GM12878 (cell line): ENCODE measurements around the gene LSP1. TPM values are rescaled to one million over a fixed set of nuclear protein-coding genes. Genes with fewer than 3 reads are reported as not detected.

ENCODE experiments used
- ATAC-seq: fragments of 200-7000 bp; cut with Tn5 transposase; 3 replicates; pipeline ENCODE4 v1.9.1; 2020; ENCODE audit warnings: mild to moderate bottlenecking, moderate library complexity
- BruUV-seq: library from RNA; stranded (reverse); fragments of 400-500 nt; replicated peaks from 2 replicates; lab custom pipeline; 2021; lab: Mats Ljungman, UMichigan
- CTCF ChIA-PET: fragments of 300-600 bp; sonication (Branson Sonifier 250); formaldehyde crosslinking; extraction: SDS; loops from one replicate; lab custom pipeline; 2021; ENCODE audit warnings: inconsistent platforms; lab: Yijun Ruan, JAX
- POLR2A ChIA-PET: fragments of 350-600 bp; formaldehyde crosslinking; extraction: SDS; loops from one replicate; lab custom pipeline; 2021; ENCODE audit warnings: inconsistent platforms; lab: Charles Lee
- RAD21 ChIA-PET: fragments of 300-600 bp; sonication (Branson Sonifier 250); formaldehyde crosslinking; loops from one replicate; lab custom pipeline; 2023; ENCODE audit warnings: antibody characterized with exemption; ENCODE audit not compliant: unreplicated experiment; lab: Charles Lee
- SMC1A ChIA-PET: fragments of 300-600 bp; sonication (Branson Sonifier 250); formaldehyde crosslinking; loops from one replicate; lab custom pipeline; 2023; ENCODE audit not compliant: unreplicated experiment, uncharacterized antibody; lab: Charles Lee
- DNase-seq: peaks from one replicate; pipeline ENCODE4 v3.0.0-alpha.2; 2011; ENCODE audit warnings: low read depth, low spot score
- FAIRE-seq: peaks from 3 replicates; lab custom pipeline; 2011; peaks lifted over from hg19 to GRCh38; lab: Jason Lieb, UNC
- H2AFZ ChIP-seq: 2 replicates; pipeline ENCODE4 v1.6.0; 2011; ENCODE audit warnings: low read depth, low read length, control low read depth; ENCODE audit not compliant: control insufficient read depth
- H3K27ac ChIP-seq: 2 replicates; pipeline ENCODE4 v1.5.1; 2011; ENCODE audit warnings: control low read depth; ENCODE audit not compliant: control insufficient read depth, insufficient read depth
- H3K27me3 ChIP-seq, 2 experiments: replicated peaks in 1 of 2; 2 replicates each; pipeline versions ENCODE4 v1.6.0 to v1.6.1; 2011; ENCODE audit warnings: low read length in 1 of 2; ENCODE audit not compliant: control insufficient read depth in 2 of 2, insufficient read depth in 2 of 2
- H3K36me3 ChIP-seq, 2 experiments: 2 replicates each; pipeline ENCODE4 v1.5.1; 2011; ENCODE audit warnings: low read length in 1 of 2; ENCODE audit not compliant: control insufficient read depth in 2 of 2, insufficient read depth in 2 of 2
- H3K4me1 ChIP-seq: 2 replicates; pipeline ENCODE4 v1.6.1; 2011; ENCODE audit warnings: mild to moderate bottlenecking, low read length, moderate library complexity, mixed read lengths; ENCODE audit not compliant: control insufficient read depth, insufficient read depth
- H3K4me2 ChIP-seq: 2 replicates; pipeline ENCODE4 v1.6.0; 2011; ENCODE audit warnings: control low read depth; ENCODE audit not compliant: control insufficient read depth, insufficient read depth
- H3K4me3 ChIP-seq: fragments of 200-600 bp; sonication (generic); 2 replicates; pipeline ENCODE4 v1.5.1; 2016
- H3K79me2 ChIP-seq: 2 replicates; pipeline ENCODE4 v1.6.0; 2011; ENCODE audit warnings: low read length; ENCODE audit not compliant: control insufficient read depth, insufficient read depth
- H3K9ac ChIP-seq: 2 replicates; pipeline ENCODE4 v1.8.0; 2011; ENCODE audit warnings: low read length, control low read depth, mixed read lengths; ENCODE audit not compliant: control insufficient read depth, insufficient read depth
- H3K9me3 ChIP-seq: replicated peaks from 3 replicates; pipeline ENCODE4 v1.5.1; 2011; ENCODE audit warnings: mild to moderate bottlenecking, low read length; ENCODE audit not compliant: control insufficient read depth, insufficient read depth
- H4K20me1 ChIP-seq: 2 replicates; pipeline ENCODE4 v1.6.0; 2011; ENCODE audit not compliant: control insufficient read depth, insufficient read depth
- ASH2L ChIP-seq: fragments of 300-600, 200-600 bp; sonication (generic); IDR thresholded peaks from 2 replicates; pipeline ENCODE4 v1.6.1; 2017; ENCODE audit warnings: low read depth, mild to moderate bottlenecking, borderline replicate concordance
- BCL11A ChIP-seq: IDR thresholded peaks from 2 replicates; pipeline ENCODE4 v1.6.1; 2011; ENCODE audit warnings: low read depth, low read length
- BHLHE40 ChIP-seq, 2 experiments: fragments of 450-650 bp in 1 of 2; IDR thresholded peaks; 2 replicates each; pipeline ENCODE4 v1.6.1; 2011 to 2017; ENCODE audit warnings: low read depth in 2 of 2, borderline replicate concordance in 1 of 2, improper control_type of control experiment in 1 of 2, low read length in 1 of 2, mild to moderate bottlenecking in 1 of 2
- DPF2 ChIP-seq: fragments of 450-650 bp; IDR thresholded peaks from 2 replicates; pipeline ENCODE4 v1.6.1; 2017; ENCODE audit warnings: mild to moderate bottlenecking
- GABPA ChIP-seq: IDR thresholded peaks from 2 replicates; pipeline ENCODE4 v1.6.1; 2014; ENCODE audit warnings: antibody characterized with exemption, low read depth, mild to moderate bottlenecking, inconsistent platforms
- IKZF2 ChIP-seq, 2 experiments: fragments of 450-650 bp; IDR thresholded peaks; 2 replicates each; pipeline ENCODE4 v1.6.1; 2017; ENCODE audit warnings: mild to moderate bottlenecking in 2 of 2, moderate library complexity in 2 of 2
- NBN ChIP-seq: fragments of 450-650 bp; IDR thresholded peaks from 2 replicates; pipeline ENCODE4 v1.6.1; 2016
- NR2C2 ChIP-seq: IDR thresholded peaks from 2 replicates; pipeline ENCODE4 v1.6.1; 2011; ENCODE audit warnings: borderline replicate concordance, low read depth; ENCODE audit not compliant: control insufficient read depth, insufficient read length
- NRF1 ChIP-seq: conservative IDR thresholded peaks from 2 replicates; pipeline ENCODE4 v1.6.1; 2011; ENCODE audit warnings: mild to moderate bottlenecking, low read depth, low read length, improper control_type of control experiment
- SIX5 ChIP-seq: IDR thresholded peaks from 2 replicates; pipeline ENCODE4 v1.6.1; 2011; ENCODE audit warnings: mild to moderate bottlenecking, low read depth, low read length, moderate library complexity; ENCODE audit not compliant: severe bottlenecking
- SMC3 ChIP-seq: IDR thresholded peaks from 2 replicates; pipeline ENCODE4 v1.6.1; 2011; ENCODE audit warnings: low read length, improper control_type of control experiment, borderline replicate concordance
- STAT1 ChIP-seq: fragments of 450-650 bp; conservative IDR thresholded peaks from 2 replicates; pipeline ENCODE4 v1.6.1; 2014; ENCODE audit warnings: antibody characterized with exemption, mild to moderate bottlenecking
- SUPT20H ChIP-seq: IDR thresholded peaks from 2 replicates; pipeline ENCODE4 v1.6.1; 2011; ENCODE audit warnings: low read depth, mild to moderate bottlenecking, low read length, moderate library complexity, borderline replicate concordance; ENCODE audit not compliant: control insufficient read depth
- SUZ12 ChIP-seq: fragments of 200-600 bp; sonication (generic); IDR thresholded peaks from one replicate; pipeline ENCODE4 v1.6.1; 2018; ENCODE audit warnings: antibody characterized with exemption, mild to moderate bottlenecking; ENCODE audit not compliant: unreplicated experiment
- TAF1 ChIP-seq: IDR thresholded peaks from 2 replicates; pipeline ENCODE4 v1.6.1; 2011; ENCODE audit warnings: mild to moderate bottlenecking, low read depth, low read length, borderline replicate concordance
- TBL1XR1 ChIP-seq: IDR thresholded peaks from 2 replicates; pipeline ENCODE4 v1.6.1; 2012; ENCODE audit warnings: low read depth, low read length, improper control_type of control experiment
- WGBS: methylation state at CpG from one replicate; pipeline ENCODE4 v1.1.6; 2016; ENCODE audit warnings: low lambda C conversion rate; ENCODE audit not compliant: insufficient replicate concordance, insufficient coverage; ENCODE audit errors: missing lambda C conversion rate; 5-methylcytosine and 5-hydroxymethylcytosine counted together
- in situ Hi-C: fragments of 300-500 bp; cut with MboI; formaldehyde crosslinking; loops from 9 replicates; pipeline ENCODE4 v1.14.3; 2018; ENCODE audit warnings: mixed read lengths
- intact Hi-C: fragments of 100-400 bp; cut with micrococcal nuclease; formaldehyde crosslinking; loops from one replicate; pipeline ENCODE4 v1.14.2; 2022; ENCODE audit not compliant: unreplicated experiment
- polyA plus RNA-seq, 11 experiments: library from polyadenylated mRNA; depleted of rRNA in 4 of 11; unstranded in 6 of 11; stranded (reverse) in 5 of 11; fragments of >200 nt; fragmentation: Nextera tagmentation in 4 of 11; fragmentation: Illumina TruSeq in 1 of 11; extraction: Ambion mirVana in 4 of 11; extraction: Trizol in 1 of 11; gene quantifications; 1 replicate in 1 of 11; 2 replicates in 10 of 11; pipeline versions ENCODE4 v1.2.1 to v1.2.3, GENCODE V29; 2011 to 2016; ENCODE audit warnings: inconsistent platforms in 2 of 11, missing spikeins in 2 of 11, low read depth in 1 of 11
- total RNA-seq, 4 experiments: library from RNA; depleted of rRNA in 3 of 4; stranded (reverse); fragments of >200 nt in 3 of 4; fragmentation: Illumina TruSeq in 1 of 4; extraction: Trizol in 1 of 4; gene quantifications; 2 replicates each; pipeline versions ENCODE4 v1.2.1 to v1.2.3, GENCODE V29; 2013 to 2021

The LSP1 gene
- total and polyA plus RNA-seq, 10 of the 15 experiments (the other 5 are each of a cell fraction or from before 2014, with no cell fraction given): 19.2 to 488 (median 369) TPM

- ATAC-seq (peak; percentile 3; the same call in 2 of the 3 replicates), FAIRE-seq (no peak), DNase-seq (no peak)
- Histone ChIP-seq H3K9me3 (no peaks in the 10 kb centered on the region), H3K27ac (no peak overlapping the region), H3K79me2 (peaks cover 9% of the 10 kb centered on the region), H3K4me1 (no peaks in the 10 kb centered on the region), H3K4me3 (no peak overlapping the region), H3K4me2 (no peak overlapping the region), H3K36me3 (peaks cover under 1 to 7% of the 10 kb centered on the region in 2 experiments; a peak in 3 of 4 replicates), H2AFZ (no peak overlapping the region), H3K27me3 (no peaks in the 10 kb centered on the region), H3K9ac (no peak overlapping the region), H4K20me1 (no peaks in the 10 kb centered on the region; the same call in 1 of the 2 replicates)
- SMC1A ChIA-PET: no interaction called here
- 78% methylated on average over 13 of the region's 14 CpGs for WGBS
- in situ Hi-C loops (no loop called here), intact Hi-C loops (no loop called here)
- TF ChIP-seq NR2C2: no peak
- no peak for TF ChIP-seq DPF2
- no peak for TF ChIP-seq TAF1
- TF ChIP-seq IKZF2 (IDR thresholded peaks at IDR 0.05): no peak
- no peak for TF ChIP-seq NRF1
- no peak for TF ChIP-seq SUZ12
- no peak for TF ChIP-seq SUPT20H
- no peak for TF ChIP-seq NBN
- TF ChIP-seq BCL11A: no peak
- TF ChIP-seq ASH2L: no peak
- TF ChIP-seq STAT1: no peak
- TF ChIP-seq GABPA: no peak
- no peak for TF ChIP-seq TBL1XR1
- no peak for TF ChIP-seq SMC3
- no peak for TF ChIP-seq SIX5
- TF ChIP-seq BHLHE40 (IDR thresholded peaks at IDR 0.05; ENCODE audit: borderline replicate concordance in 1 of 2, low read depth in 2 of 2, low read length in 1 of 2): no peak
- BruUV-seq: no TSS peak
- RAD21 ChIA-PET: no interaction called here
- POLR2A ChIA-PET: no interaction called here
- CTCF ChIA-PET: no interaction called here
Observed at GRCh38 chr11:1868056-1868635, 15.3 kb downstream of the LSP1 start.
